Parathyroid adenoma (tissue), 2 donors: ENCODE measurements around the gene SPCS1.
A peak's percentile ranks its signal among the peaks of the same experiment; 100 is the strongest.

Source experiments
- H2AFZ ChIP-seq: fragments of 300-600 bp; sonication (generic); one replicate; pipeline ENCODE4 v1.7.0; 2017; ENCODE audit warnings: antibody characterized with exemption, mild to moderate bottlenecking
- H3K27ac ChIP-seq: fragments of 300-600 bp; sonication (generic); one replicate; pipeline ENCODE4 v1.7.0; 2017
- H3K27me3 ChIP-seq: fragments of 300-600 bp; sonication (generic); one replicate; pipeline ENCODE4 v1.7.0; 2017; ENCODE audit warnings: low read length; ENCODE audit not compliant: control insufficient read depth, insufficient read depth
- H3K36me3 ChIP-seq: fragments of 300-600 bp; sonication (generic); one replicate; pipeline ENCODE4 v1.7.0; 2017; ENCODE audit warnings: low read length; ENCODE audit not compliant: control insufficient read depth, insufficient read depth
- H3K4me1 ChIP-seq: fragments of 300-600 bp; sonication (generic); one replicate; pipeline ENCODE4 v1.7.0; 2017; ENCODE audit warnings: control low read depth
- H3K4me2 ChIP-seq: fragments of 300-600 bp; sonication (generic); one replicate; pipeline ENCODE4 v1.7.0; 2017; ENCODE audit warnings: low read length
- H3K4me3 ChIP-seq: fragments of 300-600 bp; sonication (generic); one replicate; pipeline ENCODE4 v1.7.0; 2017; ENCODE audit warnings: low read depth, low read length
- H3K79me2 ChIP-seq: fragments of 300-600 bp; sonication (generic); one replicate; pipeline ENCODE4 v1.7.0; 2017; ENCODE audit warnings: control low read depth
- H3K9ac ChIP-seq: fragments of 300-600 bp; sonication (generic); one replicate; pipeline ENCODE4 v1.7.0; 2017; ENCODE audit warnings: mild to moderate bottlenecking
- H3K9me3 ChIP-seq: fragments of 300-600 bp; sonication (generic); one replicate; pipeline ENCODE4 v1.7.0; 2017; ENCODE audit warnings: low read length; ENCODE audit not compliant: control insufficient read depth
- TF ChIP-seq, protein P1 (sequence below): fragments of 300-600 bp; sonication (generic); IDR thresholded peaks from one replicate; pipeline ENCODE4 v1.7.0; 2017; ENCODE audit warnings: antibody characterized with exemption, mild to moderate bottlenecking
- donor health status: primary hyperparathyroidism.

Gene SPCS1

DNA sequence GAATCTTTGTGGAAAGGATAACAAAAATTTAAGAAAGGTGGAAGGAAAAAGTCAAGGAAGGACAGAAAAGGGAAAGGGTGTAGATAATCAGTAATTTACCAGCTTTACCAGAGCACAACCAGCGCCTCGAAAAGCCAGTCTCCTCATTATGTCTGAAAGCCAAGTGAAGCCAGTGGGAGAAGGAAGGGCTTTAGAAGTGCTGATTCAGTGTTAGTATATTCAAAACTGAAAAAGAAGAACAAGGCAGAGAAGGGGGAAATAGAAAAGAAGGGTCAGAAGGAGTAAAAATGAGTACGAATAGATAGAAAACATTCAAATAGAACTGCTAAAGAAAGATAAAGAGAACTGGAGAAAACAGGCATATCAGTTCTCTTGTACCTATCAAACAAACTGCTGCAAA, 24.3 kb upstream of the SPCS1 start:
- H2AFZ ChIP-seq, result no peak overlapping the region
- H3K4me2 ChIP-seq, result no peak overlapping the region
- H3K79me2 ChIP-seq, result peaks cover 47% of the 10 kb centered on the region
- no peaks in the 10 kb centered on the region for H3K36me3 ChIP-seq
- TF ChIP-seq, protein P1, sequence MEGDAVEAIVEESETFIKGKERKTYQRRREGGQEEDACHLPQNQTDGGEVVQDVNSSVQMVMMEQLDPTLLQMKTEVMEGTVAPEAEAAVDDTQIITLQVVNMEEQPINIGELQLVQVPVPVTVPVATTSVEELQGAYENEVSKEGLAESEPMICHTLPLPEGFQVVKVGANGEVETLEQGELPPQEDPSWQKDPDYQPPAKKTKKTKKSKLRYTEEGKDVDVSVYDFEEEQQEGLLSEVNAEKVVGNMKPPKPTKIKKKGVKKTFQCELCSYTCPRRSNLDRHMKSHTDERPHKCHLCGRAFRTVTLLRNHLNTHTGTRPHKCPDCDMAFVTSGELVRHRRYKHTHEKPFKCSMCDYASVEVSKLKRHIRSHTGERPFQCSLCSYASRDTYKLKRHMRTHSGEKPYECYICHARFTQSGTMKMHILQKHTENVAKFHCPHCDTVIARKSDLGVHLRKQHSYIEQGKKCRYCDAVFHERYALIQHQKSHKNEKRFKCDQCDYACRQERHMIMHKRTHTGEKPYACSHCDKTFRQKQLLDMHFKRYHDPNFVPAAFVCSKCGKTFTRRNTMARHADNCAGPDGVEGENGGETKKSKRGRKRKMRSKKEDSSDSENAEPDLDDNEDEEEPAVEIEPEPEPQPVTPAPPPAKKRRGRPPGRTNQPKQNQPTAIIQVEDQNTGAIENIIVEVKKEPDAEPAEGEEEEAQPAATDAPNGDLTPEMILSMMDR, result no peak
- H3K9me3 ChIP-seq, result no peaks in the 10 kb centered on the region
- no peak overlapping the region for H3K9ac ChIP-seq
- no peak overlapping the region for H3K27ac ChIP-seq
- H3K4me1 ChIP-seq, result peaks cover 3% of the 10 kb centered on the region
- no peaks in the 10 kb centered on the region for H3K27me3 ChIP-seq
- no peak overlapping the region for H3K4me3 ChIP-seq

- H3K79me2 ChIP-seq, result peaks cover 43% of the 10 kb centered on the region
- peaks cover 3% of the 10 kb centered on the region for H3K4me1 ChIP-seq
- H3K27me3 ChIP-seq, result no peaks in the 10 kb centered on the region
- TF ChIP-seq, protein P1, result no peak
- H3K27ac ChIP-seq, result no peak overlapping the region
- no peaks in the 10 kb centered on the region for H3K36me3 ChIP-seq
- no peak overlapping the region for H3K4me2 ChIP-seq
- H2AFZ ChIP-seq, result no peak overlapping the region
- H3K9ac ChIP-seq, result no peak overlapping the region
- no peaks in the 10 kb centered on the region for H3K9me3 ChIP-seq
- no peak overlapping the region for H3K4me3 ChIP-seq
These were observed 23.9 kb upstream of the SPCS1 start for GRCh38 chr3:52682016-52682415.

DNA sequence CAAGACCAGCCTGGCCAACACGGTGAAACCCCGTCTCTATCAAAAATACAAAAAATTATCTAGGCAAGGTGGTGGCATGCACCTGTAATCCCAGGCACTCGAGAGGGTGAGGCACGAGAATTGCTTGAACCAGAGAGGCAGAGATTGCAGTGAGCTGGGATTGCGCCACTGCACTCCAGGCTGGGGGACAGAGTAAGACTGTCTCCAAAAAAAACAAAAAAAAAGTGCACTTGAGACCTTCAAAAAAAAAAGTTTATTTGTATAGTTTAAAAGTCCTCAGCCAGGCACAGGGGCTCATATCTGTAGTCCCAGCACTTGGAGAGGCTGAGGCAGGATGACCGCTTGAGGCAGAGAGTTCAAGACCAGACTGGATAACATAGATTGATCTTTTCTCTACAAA, 22.3 kb upstream of the SPCS1 start:
- Histone ChIP-seq H3K4me2 (no peak overlapping the region), H3K27me3 (no peaks in the 10 kb centered on the region), H3K27ac (no peak overlapping the region), H3K4me1 (peaks cover 3% of the 10 kb centered on the region), H3K79me2 (peaks cover 34% of the 10 kb centered on the region), H3K4me3 (no peak overlapping the region), H3K9ac (no peak overlapping the region), H2AFZ (no peak overlapping the region), H3K9me3 (no peaks in the 10 kb centered on the region), H3K36me3 (no peaks in the 10 kb centered on the region)
- TF ChIP-seq, protein P1, result no peak

DNA sequence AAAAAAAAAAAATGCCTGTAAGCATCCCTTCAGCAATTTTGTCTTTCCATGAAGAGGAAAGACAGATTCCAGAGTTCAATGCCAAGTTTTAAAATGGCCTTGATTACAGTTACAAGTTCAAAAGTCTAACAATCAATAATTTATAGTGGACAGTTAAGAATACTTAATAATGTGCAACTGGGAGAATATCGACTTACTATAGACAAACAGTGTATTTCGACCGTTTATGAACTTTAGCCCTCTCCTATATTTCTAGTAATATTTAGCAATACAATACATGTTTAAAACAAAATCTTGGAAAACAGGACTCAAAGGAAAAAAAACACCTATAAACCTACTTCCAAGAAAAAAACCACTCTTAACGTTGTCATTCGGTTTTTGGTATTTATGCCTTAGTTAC, 21.7 kb upstream of the SPCS1 start:
- Histone ChIP-seq H3K4me1 (peaks cover 3% of the 10 kb centered on the region), H3K9me3 (no peaks in the 10 kb centered on the region), H3K27me3 (no peaks in the 10 kb centered on the region), H3K4me3 (peak overlapping the region; percentile 83), H2AFZ (no peak overlapping the region), H3K79me2 (peaks cover 34% of the 10 kb centered on the region), H3K27ac (no peak overlapping the region), H3K4me2 (peak overlapping the region; percentile 92), H3K36me3 (no peaks in the 10 kb centered on the region), H3K9ac (no peak overlapping the region)
- TF ChIP-seq, protein P1, result no peak

DNA sequence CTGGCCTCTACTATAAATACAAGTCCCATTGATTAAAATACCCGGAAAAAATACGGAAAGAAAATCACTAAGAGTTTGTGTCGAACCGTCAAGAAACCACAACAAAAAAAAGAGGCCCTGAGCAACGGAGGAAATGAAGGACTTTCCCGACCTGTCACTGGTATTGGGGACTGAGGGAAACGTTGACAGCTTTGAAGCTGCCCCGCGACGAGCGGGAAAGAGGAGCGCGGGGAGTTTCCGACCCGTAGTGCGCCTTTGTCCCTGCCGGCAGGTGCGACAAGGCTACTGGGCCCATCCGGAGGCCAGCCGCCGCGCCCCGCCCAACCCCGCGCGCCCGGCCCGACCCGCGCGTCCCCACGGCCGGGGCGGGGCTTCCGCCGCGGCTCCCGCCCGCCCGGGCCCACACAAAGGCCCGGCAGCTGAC, 20.6 kb upstream of the SPCS1 start:
- peak overlapping the region; percentile 80 for H3K27ac ChIP-seq
- no peak overlapping the region for H3K9ac ChIP-seq
- peaks cover 25% of the 10 kb centered on the region for H3K79me2 ChIP-seq
- peaks cover 3% of the 10 kb centered on the region for H3K4me1 ChIP-seq
- H2AFZ ChIP-seq, result peak overlapping the region; percentile 83
- TF ChIP-seq, protein P1, result no peak
- H3K4me3 ChIP-seq, result peak overlapping the region; percentile 83
- H3K36me3 ChIP-seq, result no peaks in the 10 kb centered on the region
- H3K4me2 ChIP-seq, result peak overlapping the region; percentile 92
- H3K9me3 ChIP-seq, result no peaks in the 10 kb centered on the region
- H3K27me3 ChIP-seq, result no peaks in the 10 kb centered on the region
